IPS-18a (cell line): ENCODE measurements around the gene CPEB4.
A peak's percentile ranks its signal among the peaks of the same experiment; 100 is the strongest.

ENCODE experiments used
- H3K27ac ChIP-seq: one replicate; pipeline ENCODE4 v1.5.1; 2013; ENCODE audit warnings: low read length
- H3K27me3 ChIP-seq: one replicate; pipeline ENCODE4 v1.6.1; 2013; ENCODE audit warnings: mild to moderate bottlenecking, low read length; ENCODE audit not compliant: control insufficient read depth, insufficient read depth
- H3K36me3 ChIP-seq: one replicate; pipeline ENCODE4 v1.6.1; 2013; ENCODE audit warnings: low read depth, low read length; ENCODE audit not compliant: control insufficient read depth
- H3K4me1 ChIP-seq: one replicate; pipeline ENCODE4 v1.6.1; 2013; ENCODE audit warnings: low read depth, low read length; ENCODE audit not compliant: control insufficient read depth
- H3K4me3 ChIP-seq: one replicate; pipeline ENCODE4 v1.5.1; 2013; ENCODE audit warnings: low read length
- H3K9ac ChIP-seq: one replicate; pipeline ENCODE4 v1.6.1; 2013; ENCODE audit warnings: mild to moderate bottlenecking, low read length, moderate library complexity
- H3K9me3 ChIP-seq: one replicate; pipeline ENCODE4 v1.6.1; 2013; ENCODE audit warnings: low read depth, low read length; ENCODE audit not compliant: control insufficient read depth

Gene CPEB4

DNA sequence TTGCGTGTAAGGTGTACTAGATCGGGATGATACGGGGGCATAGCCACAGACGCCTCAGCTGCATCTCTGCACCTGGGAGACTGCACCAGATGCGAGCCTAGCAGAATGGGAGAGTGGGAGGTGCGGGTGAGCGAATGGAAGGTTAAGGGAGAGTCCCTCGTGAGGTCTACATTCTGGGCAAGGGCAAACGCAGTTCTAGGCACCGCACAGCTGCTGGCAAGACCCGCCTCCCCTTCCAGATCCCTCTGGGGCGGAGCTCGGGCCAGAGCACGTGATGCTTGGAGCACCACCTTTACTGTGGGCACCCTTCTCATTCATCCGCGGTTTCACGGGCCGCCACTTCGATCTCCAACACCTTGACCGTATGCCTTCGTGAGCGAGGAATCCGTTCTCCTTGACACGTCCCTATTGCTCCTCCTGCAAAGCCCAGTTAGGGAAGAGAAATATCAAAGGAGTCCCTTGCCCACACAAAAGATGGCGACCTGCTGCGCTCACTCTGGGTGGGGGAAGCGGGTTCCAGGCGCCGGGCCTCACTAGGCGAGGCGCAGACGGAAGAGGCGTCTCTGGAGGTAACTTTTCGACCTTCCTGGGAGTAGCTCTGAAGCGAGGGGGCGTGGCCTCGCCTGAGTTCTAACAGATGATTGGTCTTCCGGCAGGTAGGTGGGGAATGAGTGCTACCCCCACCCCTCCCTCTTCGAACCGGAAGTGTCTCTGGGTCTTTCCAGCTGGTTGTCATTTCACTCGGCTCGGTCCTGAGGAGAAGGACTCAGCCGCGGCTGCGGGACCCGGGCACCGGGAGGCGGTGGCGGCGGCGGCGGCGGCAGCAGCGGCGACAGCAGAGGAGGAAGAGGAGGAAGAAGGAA is at the start of gene CPEB4:
CPEB4 (plus strand) TSS at position 740 of the 863 bp plus-strand sequence. CDS start 1,385 bp downstream, outside the sequence.
- no peaks in the 10 kb centered on the region for H3K9me3 ChIP-seq
- H3K36me3 ChIP-seq = no peaks in the 10 kb centered on the region
- peak within 1 kb of the TSS; percentile 94 for H3K9ac ChIP-seq
- peak within 1 kb of the TSS; percentile 87 for H3K4me3 ChIP-seq
- H3K4me1 ChIP-seq = peaks cover 15% of the 10 kb centered on the region
- H3K27me3 ChIP-seq = peaks cover 12% of the 10 kb centered on the region
- peak within 1 kb of the TSS; percentile 100 for H3K27ac ChIP-seq

DNA sequence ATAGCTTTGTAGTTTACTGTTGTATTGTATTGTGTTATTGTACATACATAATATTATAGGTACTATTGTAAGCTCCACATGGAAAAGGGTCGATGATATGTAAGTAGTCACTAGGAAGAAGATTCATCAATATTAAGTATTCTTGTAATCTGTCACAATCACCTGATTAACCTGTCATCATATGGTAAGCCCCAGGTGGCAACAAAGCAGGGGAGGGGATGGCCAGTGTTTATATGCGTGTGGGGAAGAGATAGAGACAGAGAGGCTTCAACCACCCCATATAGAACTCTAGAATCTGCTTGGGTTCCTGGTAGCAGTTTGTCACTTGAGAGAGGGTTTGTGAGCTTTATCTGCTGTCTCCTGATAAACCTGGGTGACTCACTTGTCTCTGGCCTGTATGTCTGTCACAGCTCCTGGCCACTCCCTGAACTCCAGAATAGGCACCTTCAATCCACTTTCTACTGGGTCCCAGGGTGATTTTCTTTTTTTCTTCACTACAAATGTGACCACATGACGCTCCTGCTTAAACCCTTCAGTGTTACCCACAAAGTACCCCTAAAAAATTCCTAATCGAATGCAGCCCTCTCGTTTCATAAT is 48.9 kb upstream of the CPEB4 start:
- H3K9ac ChIP-seq = no peak overlapping the region
- no peaks in the 10 kb centered on the region for H3K4me1 ChIP-seq

GRCh38 chr5:173840111-173840983 is 47.8 kb upstream of the CPEB4 start:
- Histone ChIP-seq H3K4me1 (no peaks in the 10 kb centered on the region), H3K9me3 (no peaks in the 10 kb centered on the region), H3K36me3 (no peaks in the 10 kb centered on the region), H3K27me3 (no peaks in the 10 kb centered on the region), H3K4me3 (no peak overlapping the region), H3K9ac (no peak overlapping the region), H3K27ac (no peak overlapping the region)

More for the DNA sequence above, 48.9 kb upstream of the CPEB4 start:
- no peaks in the 10 kb centered on the region for H3K36me3 ChIP-seq
- H3K27ac ChIP-seq = no peak overlapping the region
- no peaks in the 10 kb centered on the region for H3K27me3 ChIP-seq
- no peaks in the 10 kb centered on the region for H3K9me3 ChIP-seq
- H3K4me3 ChIP-seq = no peak overlapping the region

DNA sequence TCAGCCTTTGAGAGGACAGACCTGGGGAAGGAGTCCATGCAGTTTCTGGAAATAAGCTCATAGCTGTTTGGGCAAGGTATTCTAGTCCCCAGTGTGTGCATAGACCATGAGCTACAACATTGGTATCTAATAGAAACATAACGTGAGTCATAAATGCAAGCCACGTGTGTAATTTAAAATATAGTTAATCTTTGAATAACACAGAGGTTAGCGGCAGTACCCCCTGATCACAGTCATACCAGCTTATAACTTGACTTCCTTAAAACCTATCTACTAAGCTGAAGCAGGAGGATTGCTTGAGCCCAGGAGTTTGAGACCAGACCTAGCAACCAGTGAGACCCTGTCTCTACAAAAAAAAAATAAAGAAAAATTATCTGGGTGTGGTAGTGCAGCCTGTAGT is 46.4 kb upstream of the CPEB4 start:
- H3K9me3 ChIP-seq = no peaks in the 10 kb centered on the region
- H3K36me3 ChIP-seq = no peaks in the 10 kb centered on the region
- H3K9ac ChIP-seq = no peak overlapping the region
- H3K27me3 ChIP-seq = no peaks in the 10 kb centered on the region
- no peak overlapping the region for H3K4me3 ChIP-seq
- no peak overlapping the region for H3K27ac ChIP-seq
- no peaks in the 10 kb centered on the region for H3K4me1 ChIP-seq

DNA sequence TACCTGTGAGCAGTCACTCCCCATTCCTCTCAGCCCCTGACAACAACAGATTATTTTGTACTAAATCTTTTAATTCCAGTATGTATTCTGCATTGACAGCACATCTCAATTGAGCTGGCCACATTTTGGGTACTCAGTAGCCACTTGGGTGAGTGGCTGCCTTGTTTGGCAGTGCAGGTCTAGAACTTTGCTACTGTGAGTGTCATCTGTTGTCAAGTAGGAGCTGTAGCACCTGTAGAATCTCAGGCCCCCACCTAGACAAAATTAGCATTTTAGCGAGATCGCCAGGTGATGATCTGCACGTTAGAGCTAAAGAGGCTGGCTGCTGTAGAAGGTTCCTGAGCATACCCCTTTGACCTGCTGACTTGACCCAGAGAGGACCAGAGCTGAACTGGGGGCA is 44.4 kb upstream of the CPEB4 start:
- Histone ChIP-seq H3K4me3 (no peak overlapping the region), H3K4me1 (no peaks in the 10 kb centered on the region), H3K27me3 (no peaks in the 10 kb centered on the region), H3K9me3 (no peaks in the 10 kb centered on the region), H3K9ac (no peak overlapping the region), H3K27ac (no peak overlapping the region), H3K36me3 (no peaks in the 10 kb centered on the region)

DNA sequence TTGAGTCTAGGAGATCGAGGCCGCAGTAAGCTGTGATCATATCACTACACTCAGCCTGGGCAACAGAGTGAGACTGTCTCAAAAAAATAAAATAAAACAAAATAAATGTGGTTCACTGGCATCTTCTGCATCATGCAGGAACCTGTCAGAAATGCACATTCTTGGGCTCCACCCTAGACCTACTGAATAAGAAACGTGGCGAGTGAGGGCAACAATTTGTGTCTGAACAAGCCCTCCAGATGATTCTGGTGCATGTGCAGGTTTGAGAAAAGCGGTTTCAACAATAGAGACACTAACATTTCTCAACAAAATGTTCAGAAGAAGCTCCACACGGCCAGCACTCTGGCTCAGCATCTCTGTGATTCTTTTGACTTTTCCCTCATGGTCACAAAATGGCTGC is 42.8 kb upstream of the CPEB4 start:
- H3K27ac ChIP-seq = no peak overlapping the region
- H3K4me1 ChIP-seq = no peaks in the 10 kb centered on the region
- no peaks in the 10 kb centered on the region for H3K9me3 ChIP-seq
- H3K4me3 ChIP-seq = no peak overlapping the region
- H3K36me3 ChIP-seq = no peaks in the 10 kb centered on the region
- H3K9ac ChIP-seq = no peak overlapping the region
- no peaks in the 10 kb centered on the region for H3K27me3 ChIP-seq

GRCh38 chr5:173846929-173847501 is 41.1 kb upstream of the CPEB4 start:
- no peak overlapping the region for H3K9ac ChIP-seq

GRCh38 chr5:173848986-173849596 is 39.1 kb upstream of the CPEB4 start:
- Histone ChIP-seq H3K9me3 (no peaks in the 10 kb centered on the region), H3K9ac (no peak overlapping the region), H3K4me3 (no peak overlapping the region), H3K27ac (no peak overlapping the region), H3K36me3 (no peaks in the 10 kb centered on the region), H3K4me1 (no peaks in the 10 kb centered on the region), H3K27me3 (no peaks in the 10 kb centered on the region)

More at GRCh38 chr5:173846929-173847501, 41.1 kb upstream of the CPEB4 start:
- H3K9me3 ChIP-seq = no peaks in the 10 kb centered on the region
- no peaks in the 10 kb centered on the region for H3K4me1 ChIP-seq
- no peak overlapping the region for H3K4me3 ChIP-seq
- no peaks in the 10 kb centered on the region for H3K27me3 ChIP-seq
- H3K27ac ChIP-seq = no peak overlapping the region
- H3K36me3 ChIP-seq = no peaks in the 10 kb centered on the region

- Histone ChIP-seq H3K9ac (no peak overlapping the region), H3K27me3 (no peaks in the 10 kb centered on the region), H3K4me3 (no peak overlapping the region), H3K4me1 (no peaks in the 10 kb centered on the region), H3K9me3 (no peaks in the 10 kb centered on the region), H3K27ac (no peak overlapping the region), H3K36me3 (no peaks in the 10 kb centered on the region)
Observed at GRCh38 chr5:173849908-173850307, 38.2 kb upstream of the CPEB4 start.

DNA sequence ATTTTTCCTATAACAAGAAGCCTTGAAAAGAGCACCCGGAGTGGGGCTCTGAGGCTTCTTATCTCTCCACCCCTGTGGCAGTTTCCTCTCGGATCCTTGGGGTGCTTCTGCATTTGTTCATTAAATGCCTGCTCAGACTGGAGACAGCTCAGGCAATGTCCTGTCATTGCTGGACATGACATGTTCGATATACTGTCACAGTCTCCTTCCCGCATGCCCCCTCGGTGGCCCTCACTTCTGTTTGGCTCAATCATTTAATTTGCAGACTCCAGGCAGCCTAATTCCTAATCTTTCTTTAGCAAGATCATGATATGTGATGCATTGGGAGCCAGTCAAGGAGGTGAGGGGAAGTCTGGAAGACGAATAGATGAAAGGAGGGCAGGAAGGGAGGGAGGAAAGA is 37.5 kb upstream of the CPEB4 start:
- Histone ChIP-seq H3K4me3 (no peak overlapping the region), H3K36me3 (no peaks in the 10 kb centered on the region), H3K27ac (no peak overlapping the region), H3K9me3 (no peaks in the 10 kb centered on the region), H3K9ac (no peak overlapping the region), H3K4me1 (no peaks in the 10 kb centered on the region), H3K27me3 (no peaks in the 10 kb centered on the region)
